ENCODE measurements around the gene SHOC2.
"Not testable (repeated sequence)": the region's sequence is repeated elsewhere in the genome, so short reads cannot be mapped to it uniquely, and the experiment has no call there.

Gene SHOC2

DNA sequence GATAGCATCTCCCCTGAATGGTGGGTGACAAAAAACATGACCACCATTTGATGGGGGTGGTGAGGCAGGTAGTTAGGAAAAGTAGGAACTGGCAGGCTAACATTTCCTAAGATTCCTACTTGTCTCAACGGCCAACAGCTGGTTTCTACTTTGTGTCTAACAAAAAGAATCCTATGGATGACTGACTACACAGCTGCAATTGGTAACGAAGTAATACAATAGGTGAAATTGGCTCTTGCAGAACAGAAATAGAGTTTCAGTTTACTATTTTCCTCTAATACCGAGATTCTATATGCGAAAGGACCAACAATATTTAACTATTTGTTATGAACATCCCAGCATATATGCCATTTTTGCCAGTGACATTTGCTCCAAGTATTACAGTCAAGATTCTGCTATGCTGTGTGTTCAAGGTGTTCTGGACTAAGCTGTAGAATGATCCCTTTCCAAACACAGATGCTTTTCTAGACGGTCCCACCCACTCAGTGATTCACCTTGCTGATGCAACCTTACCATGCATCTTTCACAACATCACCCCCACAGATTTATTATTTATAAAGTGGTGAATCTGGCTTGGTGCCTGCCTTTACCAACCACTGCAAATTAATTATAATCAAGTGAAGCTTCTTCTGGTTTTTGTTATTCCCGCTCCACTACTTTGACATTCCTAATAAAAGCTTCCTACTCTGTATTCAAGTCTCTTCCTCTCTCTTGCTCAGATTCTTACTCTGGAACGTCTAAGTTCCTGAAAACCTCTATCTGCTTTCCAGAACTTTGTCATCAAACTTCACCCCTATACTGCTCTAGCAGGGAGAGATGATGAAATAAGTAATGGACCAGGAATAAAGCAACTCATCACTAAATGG lies 17.2 kb upstream of the SHOC2 start:
- no peak for DNase-seq

DNA sequence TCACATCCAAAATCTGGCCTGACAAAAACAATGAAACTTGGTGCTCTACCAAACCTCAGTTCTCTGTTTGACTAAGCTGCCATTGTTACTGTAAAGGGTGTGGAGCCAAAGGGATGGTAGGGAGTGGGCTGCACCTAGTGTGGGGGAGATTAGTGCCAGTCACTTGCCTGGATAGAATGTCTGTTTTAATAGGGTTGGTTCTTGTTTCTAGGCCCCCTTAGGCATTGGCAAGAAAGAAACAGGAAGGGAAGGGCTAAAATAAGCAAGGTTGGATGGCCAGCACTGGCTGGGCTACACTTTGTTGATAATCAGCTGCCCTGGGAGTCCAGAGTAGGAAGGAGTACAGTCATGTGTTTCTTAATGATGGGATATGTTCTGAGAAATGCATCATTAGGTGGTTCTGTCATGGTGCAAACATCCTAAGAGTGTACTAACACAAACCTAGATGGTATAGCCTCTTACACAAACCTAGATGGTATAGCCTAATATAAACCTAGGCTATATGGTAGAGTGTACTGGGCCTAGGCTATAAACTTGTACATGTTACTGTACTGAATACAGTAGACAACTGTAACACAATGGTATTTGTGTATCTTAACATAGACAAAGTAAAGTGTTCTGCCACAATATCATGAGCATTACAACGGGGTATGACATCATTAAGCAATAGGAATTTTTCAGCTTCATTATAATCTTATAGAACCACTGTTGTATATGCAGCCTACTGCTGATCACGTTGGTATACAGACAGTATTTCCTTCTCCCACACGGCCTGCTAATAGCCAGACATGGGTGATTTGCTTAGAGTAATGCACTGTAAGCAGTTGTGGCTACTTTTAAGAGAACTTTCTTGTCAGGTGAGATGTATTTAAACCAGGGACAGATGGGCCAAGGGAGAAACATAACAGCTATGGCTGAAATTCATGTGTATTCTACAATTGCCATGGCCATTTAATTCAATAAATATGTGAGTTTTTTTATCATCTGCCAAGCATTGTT lies 15.8 kb upstream of the SHOC2 start:
- no peak for DNase-seq

DNA sequence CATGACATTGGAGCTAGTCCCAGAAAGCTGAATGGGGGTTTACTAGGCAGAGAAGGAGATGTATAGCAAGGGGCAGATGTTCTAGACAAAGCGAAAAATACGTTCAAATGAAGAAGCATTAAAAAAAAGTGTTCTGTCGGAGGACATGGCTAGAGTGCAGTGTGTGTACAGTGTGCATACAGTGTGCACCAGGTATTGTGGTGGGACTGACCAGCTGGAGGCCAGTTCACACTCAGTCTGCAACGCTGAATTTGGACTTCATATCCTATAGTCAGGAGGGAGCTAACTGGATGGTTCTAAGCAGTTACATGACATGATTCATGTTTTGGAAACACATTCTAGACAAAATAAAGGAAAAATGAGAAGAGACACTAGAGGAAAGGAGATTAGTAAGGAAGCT lies 9.3 kb upstream of the SHOC2 start:
- no peak for DNase-seq

DNA sequence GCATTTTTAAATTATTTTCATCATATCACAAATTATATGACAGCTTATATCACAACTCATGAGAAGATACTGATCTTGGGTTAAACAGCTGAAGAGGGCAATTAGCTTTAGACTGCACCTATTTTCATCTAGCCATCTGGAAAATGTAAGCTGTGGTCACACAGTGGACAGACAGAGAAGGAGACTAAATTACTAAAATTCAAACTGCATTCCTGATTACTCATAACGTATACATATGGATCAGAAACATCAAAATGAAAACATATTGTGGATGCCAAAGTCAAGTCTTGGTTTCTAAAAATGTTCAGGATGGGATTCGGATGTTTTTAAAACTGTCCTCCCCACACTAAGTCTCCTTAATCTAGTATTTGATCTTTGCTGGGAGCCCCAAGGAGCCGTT lies 7.0 kb upstream of the SHOC2 start:
- no peak for DNase-seq

DNA sequence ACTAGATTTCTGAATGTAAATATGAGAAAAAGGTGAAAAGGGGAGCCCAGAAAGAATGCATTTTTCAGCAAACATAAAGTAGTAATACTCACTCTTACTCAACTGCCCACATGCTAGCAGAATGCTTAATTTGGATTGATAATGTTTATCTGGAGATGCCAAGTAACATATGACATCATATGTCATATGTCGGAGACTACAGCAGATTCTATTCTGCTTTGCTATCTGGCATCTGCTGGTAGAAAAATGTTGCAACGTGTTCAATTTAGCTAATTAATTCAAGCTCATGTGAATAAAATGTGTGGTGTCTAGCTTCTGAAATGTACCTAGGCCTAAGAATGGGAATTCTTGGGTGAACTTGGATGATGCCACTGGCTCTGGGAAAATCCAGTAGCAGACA lies 5.0 kb upstream of the SHOC2 start:
- DNase-seq: no peak

DNA sequence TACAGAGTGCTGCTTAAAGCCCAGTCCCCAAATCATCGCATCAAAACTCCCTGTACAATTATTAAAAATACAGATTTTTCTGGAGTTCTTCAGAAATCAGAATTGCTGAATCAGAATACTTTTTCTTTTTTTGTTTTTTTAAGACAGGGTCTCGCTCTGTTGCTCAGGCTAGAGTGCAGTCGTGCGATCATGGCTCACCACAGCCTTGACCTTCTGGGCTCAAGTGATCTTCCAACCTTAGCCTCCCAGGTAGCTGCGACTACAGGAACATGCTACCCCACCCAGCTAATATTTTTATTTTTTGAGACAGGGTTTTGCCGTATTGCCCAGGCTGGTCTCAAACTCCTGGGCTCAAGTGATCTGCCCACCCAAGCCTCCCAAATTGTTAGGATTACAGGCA lies 4.4 kb upstream of the SHOC2 start:
- DNase-seq: no peak

DNA sequence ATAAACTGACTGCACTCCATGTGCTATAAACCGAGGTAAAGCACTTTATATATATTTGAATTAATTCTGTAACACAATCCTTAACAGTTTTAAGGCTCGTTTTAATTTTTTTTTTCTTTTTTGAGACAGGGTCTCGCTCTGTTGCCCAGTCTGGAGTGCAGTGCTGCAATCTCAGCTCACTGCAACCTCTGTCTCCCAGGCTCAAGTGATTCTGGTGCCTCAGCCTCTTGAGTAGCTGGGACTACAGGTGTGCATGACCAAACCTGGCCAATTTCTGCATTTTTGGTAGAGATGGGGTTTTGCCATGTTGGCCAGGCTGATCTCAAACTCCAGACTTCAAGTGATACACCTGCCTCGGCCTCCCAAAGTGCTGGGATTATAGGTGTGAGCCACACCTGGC lies 3.8 kb upstream of the SHOC2 start:
- DNase-seq: not testable (repeated sequence)

DNA sequence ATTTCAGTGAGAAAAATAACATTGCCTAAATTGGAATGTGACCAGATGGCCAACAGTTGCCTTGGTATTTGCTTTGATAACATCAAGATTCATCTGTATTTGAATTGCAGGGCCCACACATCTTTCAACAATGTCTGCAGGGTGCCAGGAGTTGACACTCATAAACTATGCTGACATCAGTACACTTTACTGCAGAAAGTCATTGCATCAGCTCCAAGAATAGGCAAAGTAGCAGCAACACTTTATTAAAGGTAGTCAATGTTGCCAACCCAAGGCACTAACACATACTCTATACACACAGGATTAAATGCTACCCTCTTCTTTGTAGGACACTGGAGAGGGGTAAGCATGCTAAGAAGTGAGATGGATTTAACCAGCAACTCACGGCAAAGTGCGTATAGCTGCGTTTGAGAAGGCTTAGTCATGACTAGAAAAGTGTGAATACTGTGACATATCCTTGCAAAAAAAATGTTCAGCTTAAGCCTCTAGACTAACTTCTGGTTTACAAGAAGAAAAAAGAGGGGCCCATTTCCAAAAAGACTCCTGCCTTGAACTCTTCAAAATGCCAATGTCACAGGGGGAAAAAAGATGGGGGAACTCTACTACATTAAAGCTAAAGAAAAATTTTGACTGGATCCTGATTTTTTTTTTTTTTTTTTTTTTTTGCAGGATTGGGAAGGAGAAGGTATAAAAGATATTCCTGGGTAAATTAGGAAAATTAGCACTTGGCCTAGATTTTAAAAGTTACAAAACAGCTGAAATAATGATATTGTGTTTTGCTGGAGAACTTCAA lies 2.7 kb upstream of the SHOC2 start:
- DNase-seq: no peak

DNA sequence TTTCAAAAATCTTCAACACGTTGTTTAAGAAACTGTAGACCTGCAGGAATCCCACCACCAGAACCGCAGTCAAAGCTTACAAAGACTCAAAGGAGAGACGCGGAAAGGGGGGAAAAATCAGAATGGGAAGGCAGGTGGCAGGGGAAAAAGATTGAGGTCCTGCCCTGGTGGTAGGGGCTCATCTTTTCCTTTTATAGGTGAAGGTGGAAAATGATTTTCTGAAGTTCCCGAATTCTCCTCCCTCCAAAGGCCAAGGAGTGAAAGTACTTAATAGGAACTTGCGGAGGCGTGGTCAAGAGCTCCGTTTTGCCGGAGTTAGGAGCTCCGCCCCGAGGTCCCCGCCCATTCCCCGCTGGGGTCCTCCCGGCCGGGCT lies 1.1 kb upstream of the SHOC2 start:
- no peak for DNase-seq

DNA sequence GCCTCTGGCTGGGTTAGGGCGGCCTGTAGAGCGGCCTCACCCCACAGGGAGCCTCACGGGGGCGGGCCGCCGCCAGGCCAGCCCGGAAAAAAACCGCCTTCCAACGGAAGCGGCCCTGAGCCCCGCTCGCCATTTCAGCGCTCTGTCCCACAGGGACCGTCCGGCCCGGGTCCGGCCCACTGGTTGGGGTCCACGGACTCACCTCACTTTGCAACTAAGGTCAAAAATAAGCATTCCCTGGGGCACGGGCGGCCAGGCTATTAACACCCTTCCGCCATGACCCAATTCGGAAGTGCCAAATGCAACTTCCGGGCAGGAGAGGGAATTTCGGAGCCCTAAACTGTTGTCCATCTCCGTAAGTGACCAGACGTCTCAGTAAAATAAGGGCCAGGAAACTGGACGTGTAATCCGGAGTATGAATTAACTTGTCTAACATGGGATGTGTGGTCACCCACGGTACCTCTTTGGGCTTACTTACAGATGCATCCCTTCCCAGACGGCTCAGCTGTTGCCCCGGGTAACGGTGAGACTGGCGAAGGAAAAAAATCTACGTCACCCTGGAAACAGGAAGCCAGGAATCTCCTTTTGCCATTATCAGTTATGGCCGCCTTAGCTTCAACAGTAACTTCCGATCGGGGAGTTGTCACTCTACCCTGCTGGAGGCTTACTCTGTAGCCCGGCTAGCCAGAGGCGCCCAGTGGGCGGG lies 608 bp upstream of the SHOC2 start, which contains the start of gene BBIP1:
BBIP1 (minus strand) TSS at position 538 of the 706 bp plus-strand sequence. CDS start 1,023 bp downstream, outside the sequence.
- DNase-seq: peak; percentile 76

DNA sequence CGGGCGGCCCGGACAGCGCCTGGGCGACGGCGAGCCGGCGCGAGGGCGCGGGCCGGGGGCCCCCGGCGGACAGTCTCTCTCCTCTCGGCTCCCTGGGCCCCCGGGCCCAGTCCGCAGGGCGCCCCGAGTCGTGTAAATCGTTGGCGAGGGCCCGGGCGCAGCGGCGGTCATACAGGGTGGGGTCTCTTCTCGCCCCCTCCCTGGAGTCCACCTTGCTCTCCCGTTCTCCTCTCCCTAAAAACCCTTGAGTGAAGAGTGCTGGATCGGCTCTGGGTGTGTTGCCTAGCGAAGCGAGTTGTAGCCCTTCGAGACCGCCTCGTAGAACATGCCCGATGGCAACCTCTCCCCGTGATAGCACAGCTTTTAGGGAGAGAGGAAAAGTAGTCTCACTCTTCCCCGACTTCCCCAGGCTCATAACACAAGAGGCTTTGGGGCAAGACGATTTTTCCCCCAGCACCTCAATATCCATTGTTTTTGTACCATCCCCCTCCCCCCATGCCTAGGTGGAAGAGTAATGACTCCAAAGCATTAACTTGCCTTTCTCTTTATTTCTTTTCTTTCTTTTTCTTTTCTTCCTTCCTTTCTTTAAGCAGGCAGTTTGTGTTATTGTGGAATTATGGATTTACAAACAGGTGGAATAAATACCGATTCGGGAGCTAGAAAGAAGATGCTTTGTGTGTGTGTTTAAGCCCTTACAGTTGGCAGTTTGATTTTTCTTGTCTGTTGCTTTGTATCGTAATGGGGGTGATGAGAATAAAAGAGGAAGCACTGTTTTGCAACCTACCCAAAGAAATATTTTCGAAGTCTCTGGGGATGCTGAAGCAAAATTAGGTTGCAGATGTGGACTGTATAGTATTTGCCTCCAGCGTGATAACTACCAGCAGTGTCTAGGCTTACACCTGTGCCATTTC lies 822 bp downstream of the SHOC2 start:
- no peak for DNase-seq

DNA sequence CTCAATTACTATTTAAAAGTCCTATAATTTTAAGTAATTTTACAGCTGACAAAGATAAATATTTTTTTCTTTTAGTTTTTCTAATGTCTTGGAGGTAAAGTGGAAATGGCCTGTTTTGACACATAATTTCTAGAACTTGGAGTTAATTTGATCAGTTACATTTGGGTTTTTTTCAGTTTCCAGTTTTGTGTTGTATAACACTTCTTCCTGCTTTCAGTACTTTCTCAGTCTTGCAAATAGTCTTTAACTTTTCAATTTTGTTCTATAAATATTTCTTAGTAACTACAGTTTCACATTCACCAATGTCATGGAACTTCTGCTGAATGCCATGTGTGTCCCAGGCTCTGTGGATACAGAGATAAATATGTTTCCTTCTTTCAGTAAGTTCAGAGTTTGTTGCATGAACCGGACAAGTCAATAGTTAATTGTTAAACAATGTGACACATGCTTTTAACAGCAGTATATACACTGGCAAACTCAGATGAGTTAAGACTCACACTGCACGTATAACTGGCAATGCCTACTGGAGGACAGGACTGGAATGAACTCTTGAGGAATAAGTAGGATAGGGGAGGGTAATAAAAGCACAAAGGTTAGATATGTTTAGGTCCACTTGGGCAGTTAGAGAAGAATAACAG lies 4.6 kb downstream of the SHOC2 start:
- DNase-seq: no peak

DNA sequence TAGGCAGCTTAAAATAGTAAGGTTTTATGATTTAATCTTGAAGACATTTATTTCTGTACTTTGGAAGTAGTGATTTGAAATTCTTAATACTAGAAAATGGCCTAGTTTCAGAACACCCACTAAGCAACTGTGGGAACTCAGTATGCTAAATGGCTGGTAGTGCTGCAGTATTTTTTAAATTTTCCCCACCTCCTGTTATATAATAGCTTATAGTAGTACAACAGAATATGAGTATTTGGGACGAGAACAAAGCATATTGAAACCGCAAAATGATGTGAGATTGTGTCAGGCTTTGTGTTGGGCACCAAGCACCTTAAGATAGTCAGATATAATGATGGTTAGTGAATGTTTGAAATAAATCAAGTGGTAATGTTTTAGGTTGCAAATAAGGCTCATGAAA lies 8.1 kb downstream of the SHOC2 start:
- DNase-seq: no peak

DNA sequence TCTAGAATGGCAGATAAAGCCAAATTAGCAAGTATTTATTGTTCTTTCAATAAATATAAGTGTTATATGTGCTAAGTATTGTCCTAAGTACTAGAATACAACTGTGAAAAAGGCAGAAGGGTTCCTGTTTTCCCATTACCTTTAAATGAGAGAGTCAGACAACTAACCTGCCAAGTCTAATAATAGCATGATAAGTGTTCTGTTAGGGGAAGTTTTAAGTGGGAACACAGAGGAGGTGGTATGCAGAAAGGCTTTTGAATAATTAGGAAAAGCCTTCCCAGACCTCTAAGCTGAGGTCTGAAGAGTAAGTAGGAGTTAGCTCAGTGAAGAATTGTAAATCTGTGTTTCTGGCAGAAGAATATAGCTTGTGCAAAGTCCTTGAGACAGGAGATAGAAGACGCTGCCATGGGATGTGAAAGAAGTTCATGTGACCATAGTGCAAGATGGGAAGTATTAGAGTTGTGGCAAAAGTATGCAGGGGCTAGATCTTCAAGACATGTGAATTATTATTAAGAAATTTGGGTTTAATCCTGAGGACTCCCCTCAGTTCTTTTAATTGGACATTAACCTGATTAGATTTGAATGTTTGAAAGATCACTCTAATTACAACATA lies 12.5 kb downstream of the SHOC2 start:
- no peak for DNase-seq

DNA sequence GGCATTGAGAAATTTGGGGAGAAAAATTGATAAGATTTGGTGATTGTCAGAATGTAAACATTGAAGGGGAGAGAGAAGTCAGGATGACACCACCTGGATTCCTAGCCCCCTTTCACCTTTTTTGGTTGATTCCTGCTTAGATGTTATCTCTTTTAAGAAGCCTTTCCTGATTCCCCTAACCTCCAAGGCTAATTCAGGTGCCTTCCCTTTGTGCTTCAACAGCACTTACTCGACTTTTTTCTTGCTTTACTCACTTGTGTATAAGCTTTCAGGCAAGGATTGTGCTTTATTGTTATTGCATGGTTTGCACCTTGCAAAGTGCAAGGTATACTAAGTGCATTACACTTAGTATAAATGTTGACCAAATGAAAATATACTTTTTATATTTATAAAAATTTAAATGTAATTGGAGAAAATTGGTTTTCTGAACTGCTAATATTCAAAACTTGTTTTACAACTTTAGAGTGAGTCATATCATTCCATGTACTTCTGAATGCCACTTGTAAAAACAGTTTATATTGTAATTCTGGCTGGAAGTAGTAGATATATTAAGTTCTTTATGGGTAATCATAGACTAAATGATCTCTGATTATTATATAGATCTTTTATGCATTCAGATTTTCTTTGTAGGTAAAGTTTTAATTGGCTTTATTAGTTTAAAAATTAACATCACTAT lies 13.2 kb downstream of the SHOC2 start:
- DNase-seq: no peak

DNA sequence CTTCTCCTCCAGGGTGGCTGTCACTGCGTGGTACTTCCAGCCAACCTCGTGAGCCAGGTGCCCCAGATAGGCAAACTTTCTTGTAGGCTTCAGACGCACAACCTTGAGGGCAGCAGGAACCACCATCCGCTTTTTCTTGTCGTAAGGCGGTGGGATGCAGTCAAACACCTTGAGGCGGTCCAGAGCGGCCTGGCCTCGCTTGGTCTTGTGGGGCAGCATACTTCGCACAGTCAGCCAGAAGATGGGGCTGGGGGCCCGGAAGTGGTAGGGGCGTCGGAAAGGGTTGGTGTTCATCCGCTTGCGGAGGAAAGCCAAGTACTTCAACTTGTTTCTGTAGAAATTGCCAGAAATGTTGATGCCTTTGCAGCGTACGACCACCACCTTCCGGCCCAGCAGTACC lies 17.4 kb downstream of the SHOC2 start:
- DNase-seq: no peak

DNA sequence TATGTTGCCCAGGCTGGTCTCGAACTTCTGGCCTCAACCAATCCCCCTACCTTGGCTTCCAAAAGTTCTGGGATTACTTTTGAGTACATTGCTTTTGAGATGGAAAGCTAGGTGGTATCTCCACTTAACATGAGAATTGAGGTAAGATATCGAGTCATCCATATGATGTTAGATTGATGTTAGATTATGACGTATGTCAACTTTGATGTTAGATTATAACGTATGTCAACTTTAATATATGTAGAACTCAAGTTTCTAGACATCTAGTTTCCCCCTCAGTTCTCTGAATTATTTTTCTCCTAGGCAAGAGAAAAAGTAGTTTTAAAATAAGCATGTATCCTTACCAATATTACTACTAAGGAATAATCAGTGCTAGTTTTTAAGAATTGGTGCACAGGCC lies 20.0 kb downstream of the SHOC2 start:
- DNase-seq: no peak

DNA sequence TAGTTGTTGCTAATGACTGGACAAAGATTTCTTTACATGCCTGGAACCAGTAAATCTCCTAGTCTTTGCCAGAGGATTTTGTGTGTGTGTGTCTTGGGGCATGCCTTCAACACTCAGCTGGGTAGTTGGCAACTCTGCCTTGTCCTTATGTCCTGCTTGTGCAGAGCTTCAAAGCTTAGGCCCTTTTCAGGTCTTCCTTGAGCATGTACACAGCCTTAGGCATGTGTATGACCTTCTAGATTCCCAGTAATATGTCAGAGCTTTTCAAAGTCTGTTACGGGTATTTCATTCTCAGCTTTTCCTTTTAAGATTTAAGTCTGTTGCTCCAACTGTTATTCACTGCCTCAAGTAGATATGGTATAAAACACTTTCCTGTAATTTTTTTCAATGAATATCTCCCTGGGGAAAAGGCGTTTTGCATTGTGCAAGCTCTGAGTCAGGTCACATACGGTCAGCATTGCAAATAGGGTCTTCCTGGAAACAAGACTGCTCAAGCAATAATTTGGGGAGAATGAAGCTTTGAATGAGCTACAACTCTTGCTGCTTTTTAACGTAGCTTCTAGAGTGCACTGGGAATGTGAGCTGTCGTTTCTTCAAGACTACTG lies 25.5 kb downstream of the SHOC2 start:
- no peak for DNase-seq

DNA sequence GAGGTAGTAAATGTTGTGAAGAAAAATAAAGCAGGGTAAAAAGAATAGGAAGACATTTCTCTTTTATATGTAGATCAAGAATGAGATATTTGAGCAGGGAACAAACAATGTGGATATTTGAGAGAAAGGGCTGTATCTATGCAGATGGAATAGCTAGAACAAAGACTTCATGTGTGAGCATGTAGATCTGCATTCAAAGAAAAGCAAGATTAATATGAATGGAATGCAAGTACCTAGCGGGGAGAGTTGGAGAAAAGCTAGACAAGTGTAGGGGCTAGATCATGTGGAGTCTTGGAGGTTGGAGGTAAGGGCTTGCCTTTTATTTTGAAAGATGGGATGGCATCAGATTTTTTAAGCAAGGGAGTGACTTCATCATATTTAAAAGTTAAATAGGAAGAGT lies 27.1 kb downstream of the SHOC2 start:
- no peak for DNase-seq

All from activated gamma-delta T cell (primary cell).